Measurements from ENCODE around the gene SORCS2. TPM values are rescaled to one million over a fixed set of nuclear protein-coding genes. Genes with fewer than 3 reads are reported as not detected.
A peak's percentile ranks its signal among the peaks of the same experiment; 100 is the strongest.

The SORCS2 gene
- total RNA-seq, 1 experiment from 2014 or later, result 4.1 TPM

GRCh38 chr4:7747062-7747385 lies 554.7 kb downstream of the SORCS2 start:
- no peak overlapping the region for H3K4me3 ChIP-seq (ENCODE audit: low read length)
- POLR2A ChIA-PET (ENCODE audit: unreplicated experiment), result no interaction called here

GRCh38 chr4:7747566-7747965 lies 555.2 kb downstream of the SORCS2 start:
- ChIA-PET POLR2A (ENCODE audit: unreplicated experiment) (no interaction called here), CTCF (no interaction called here)
- no peaks in the 10 kb centered on the region for H3K27me3 ChIP-seq (ENCODE audit: low read length)
- TF ChIP-seq EZH2 (IDR thresholded peaks at IDR 0.05; ENCODE audit: low read length, unreplicated experiment) (no peak), EZH2phosphoT487 (IDR thresholded peaks at IDR 0.05; ENCODE audit: borderline replicate concordance, low read length) (no peak), CTCF (conservative IDR thresholded peaks at IDR 0.05; ENCODE audit: low read depth, low read length) (no peak)
- intact Hi-C loops (cut with micrococcal nuclease), result no loop called here
- no peak overlapping the region for H3K27ac ChIP-seq (ENCODE audit: low read length)
- no TSS peak for BruUV-seq (replicated peaks)
- H3K4me1 ChIP-seq (ENCODE audit: insufficient read depth, low read length), result peaks cover 27% of the 10 kb centered on the region
- H3K4me2 ChIP-seq (ENCODE audit: low read length), result no peak overlapping the region
- no peaks in the 10 kb centered on the region for H4K20me1 ChIP-seq (ENCODE audit: low read length)
- ATAC-seq (no peak), DNase-seq (no peak)
- no peak overlapping the region for H3K9ac ChIP-seq (ENCODE audit: low read length)
- no peak overlapping the region for H2AFZ ChIP-seq (ENCODE audit: low read length)
- H3F3A ChIP-seq (ENCODE audit: low read length, unreplicated experiment), result peaks cover 4% of the 10 kb centered on the region
- H3K79me2 ChIP-seq (ENCODE audit: low read length), result no peaks in the 10 kb centered on the region
- H3K9me3 ChIP-seq (ENCODE audit: low read length), result no peaks in the 10 kb centered on the region
- H3K9me2 ChIP-seq (replicated peaks; ENCODE audit: low read length), result no peaks in the 10 kb centered on the region
- H3K36me3 ChIP-seq (ENCODE audit: low read depth, low read length), result no peaks in the 10 kb centered on the region
- H3K4me3 ChIP-seq (ENCODE audit: low read length), result no peak overlapping the region

More at GRCh38 chr4:7747062-7747385, 554.7 kb downstream of the SORCS2 start:
- H4K20me1 ChIP-seq (ENCODE audit: low read length), result no peaks in the 10 kb centered on the region
- ATAC-seq (no peak), DNase-seq (no peak)
- H3K4me1 ChIP-seq (ENCODE audit: insufficient read depth, low read length), result peaks cover 25% of the 10 kb centered on the region
- H3K27ac ChIP-seq (ENCODE audit: low read length), result no peak overlapping the region
- H3F3A ChIP-seq (ENCODE audit: low read length, unreplicated experiment), result peaks cover 4% of the 10 kb centered on the region
- no peaks in the 10 kb centered on the region for H3K9me2 ChIP-seq (replicated peaks; ENCODE audit: low read length)
- no peak overlapping the region for H2AFZ ChIP-seq (ENCODE audit: low read length)
- TF ChIP-seq EZH2phosphoT487 (IDR thresholded peaks at IDR 0.05; ENCODE audit: borderline replicate concordance, low read length), result no peak
- TF ChIP-seq EZH2 (IDR thresholded peaks at IDR 0.05; ENCODE audit: low read length, unreplicated experiment), result no peak
- no peak for TF ChIP-seq CTCF (conservative IDR thresholded peaks at IDR 0.05; ENCODE audit: low read depth, low read length)
- intact Hi-C loops (cut with micrococcal nuclease), result no loop called here
- BruUV-seq (replicated peaks), result no TSS peak
- no peaks in the 10 kb centered on the region for H3K27me3 ChIP-seq (ENCODE audit: low read length)
- no peaks in the 10 kb centered on the region for H3K79me2 ChIP-seq (ENCODE audit: low read length)
- no peak overlapping the region for H3K9ac ChIP-seq (ENCODE audit: low read length)
- H3K4me2 ChIP-seq (ENCODE audit: low read length), result no peak overlapping the region
- H3K9me3 ChIP-seq (ENCODE audit: low read length), result no peaks in the 10 kb centered on the region
- no peaks in the 10 kb centered on the region for H3K36me3 ChIP-seq (ENCODE audit: low read depth, low read length)
- CTCF ChIA-PET, result no interaction called here

- Histone ChIP-seq H3K4me3 (ENCODE audit: low read length) (peak overlapping the region; percentile 50; the same call in 1 of the 2 replicates), H3K4me2 (ENCODE audit: low read length) (peak overlapping the region; percentile 76), H3K9me2 (replicated peaks; ENCODE audit: low read length) (no peaks in the 10 kb centered on the region), H3K36me3 (ENCODE audit: low read depth, low read length) (no peaks in the 10 kb centered on the region), H3F3A (ENCODE audit: low read length, unreplicated experiment) (peaks cover 4% of the 10 kb centered on the region), H3K4me1 (ENCODE audit: insufficient read depth, low read length) (peaks cover 49% of the 10 kb centered on the region), H4K20me1 (ENCODE audit: low read length) (no peaks in the 10 kb centered on the region), H3K27ac (ENCODE audit: low read length) (peak overlapping the region; percentile 94), H3K9ac (ENCODE audit: low read length) (peak overlapping the region; percentile 63), H3K79me2 (ENCODE audit: low read length) (no peaks in the 10 kb centered on the region), H2AFZ (ENCODE audit: low read length) (no peak overlapping the region), H3K27me3 (ENCODE audit: low read length) (no peaks in the 10 kb centered on the region), H3K9me3 (ENCODE audit: low read length) (no peaks in the 10 kb centered on the region)
- no TSS peak for BruUV-seq (replicated peaks)
- ATAC-seq, result no peak
- TF ChIP-seq CTCF (conservative IDR thresholded peaks at IDR 0.05; ENCODE audit: low read depth, low read length) (no peak), EZH2phosphoT487 (IDR thresholded peaks at IDR 0.05; ENCODE audit: borderline replicate concordance, low read length) (no peak), EZH2 (IDR thresholded peaks at IDR 0.05; ENCODE audit: low read length, unreplicated experiment) (no peak)
- ChIA-PET CTCF (no interaction called here), POLR2A (ENCODE audit: unreplicated experiment) (no interaction called here)
- intact Hi-C loops (cut with micrococcal nuclease), result no loop called here
- DNase-seq, result no peak
Measured at GRCh38 chr4:7750523-7750922, 558.2 kb downstream of the SORCS2 start.

Measured in PC-3 (cell line).